Fibroblast of mammary gland (primary cell): ENCODE data around the gene LRRC37A2.
"Not testable (repeated sequence)": the region's sequence is repeated elsewhere in the genome, so short reads cannot be mapped to it uniquely, and the experiment has no call there.

ENCODE experiments used
- DNase-seq: peaks from one replicate; pipeline ENCODE4 v3.0.0-alpha.2; 2010; ENCODE audit warnings: low read depth
- H3K4me3 ChIP-seq: 2 replicates; pipeline ENCODE4 v1.5.1; 2011; ENCODE audit warnings: low read depth, mild to moderate bottlenecking, low read length, moderate library complexity; ENCODE audit not compliant: control insufficient read depth

The LRRC37A2 gene

GRCh38 chr17:46590157-46591146, 78.2 kb downstream of the LRRC37A2 start, which contains the start of gene NSF:
Gene NSF (plus strand): TSS chr17:46590669. CDS start chr17:46590776, 107 bp downstream.
- H3K4me3 ChIP-seq, DNase-seq: not testable (repeated sequence)

GRCh38 chr17:46591332-46591731, 79.1 kb downstream of the LRRC37A2 start:
- DNase-seq, H3K4me3 ChIP-seq: not testable (repeated sequence)

GRCh38 chr17:46598344-46598931, 86.2 kb downstream of the LRRC37A2 start:
- not testable (repeated sequence) for H3K4me3 ChIP-seq, DNase-seq

GRCh38 chr17:46600767-46601166, 88.5 kb downstream of the LRRC37A2 start:
- not testable (repeated sequence) for H3K4me3 ChIP-seq, DNase-seq

- not testable (repeated sequence) for H3K4me3 ChIP-seq, DNase-seq
Observed at GRCh38 chr17:46603125-46603524, 90.9 kb downstream of the LRRC37A2 start.
